ENCODE data around the gene DAP. TPM values are rescaled to one million over a fixed set of nuclear protein-coding genes. Genes with fewer than 3 reads are reported as not detected.

The DAP gene
- polyA plus RNA-seq, 2 donors, result 20.0 to 27.7 TPM

DNA sequence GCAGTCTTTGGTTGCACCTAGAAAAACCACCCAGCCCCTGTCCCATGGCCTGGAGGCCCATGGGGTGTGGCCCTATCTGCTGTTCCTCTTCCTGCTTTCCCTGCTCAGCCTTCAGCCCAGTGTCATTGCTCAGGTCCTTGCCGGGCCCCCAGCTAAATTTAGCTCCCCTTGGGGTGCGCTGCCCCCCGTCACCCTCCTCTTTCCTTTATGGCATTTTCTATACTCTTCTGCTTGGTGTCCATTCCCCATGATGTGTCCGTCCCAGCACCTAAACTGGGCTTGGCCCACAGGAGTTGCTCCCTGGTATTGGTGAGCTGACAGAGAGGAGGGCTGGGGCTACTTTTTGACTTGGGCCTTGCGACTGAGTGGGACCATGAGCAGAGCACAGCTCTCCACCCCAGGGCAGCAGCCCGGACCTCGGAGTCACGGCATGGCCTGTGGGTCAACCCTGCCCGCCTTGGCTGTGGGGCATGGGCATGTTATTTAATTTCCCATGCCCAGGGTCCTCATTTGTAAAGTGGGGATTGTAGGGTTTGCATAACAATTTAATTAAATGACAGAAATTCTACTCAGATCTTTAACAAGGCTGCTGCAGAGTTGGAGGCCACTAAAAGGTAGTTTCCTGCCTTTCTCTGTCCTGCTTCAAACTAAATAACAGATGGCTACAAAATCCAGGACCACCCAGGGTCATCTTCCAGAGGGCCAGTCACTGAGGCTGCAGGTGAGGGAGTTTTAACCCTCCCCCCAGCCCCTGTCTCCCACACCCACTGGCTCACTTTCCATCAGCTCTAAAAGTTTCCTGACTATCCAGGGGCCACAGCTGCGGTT lies 98.2 kb downstream of the DAP start:
- H3K36me3 ChIP-seq (ENCODE audit: control insufficient read depth in 2 of 2, insufficient read depth in 2 of 2, low read length in 1 of 2), result no peaks in the 10 kb centered on the region
- H3K9me3 ChIP-seq (ENCODE audit: control insufficient read depth in 2 of 2, insufficient read depth in 1 of 2, low read depth in 1 of 2, low read length in 1 of 2), result no peaks in the 10 kb centered on the region
- no peak overlapping the region for H3K4me3 ChIP-seq (ENCODE audit: low read depth in 1 of 2, low read length in 2 of 2)
- 86 to 91% methylated on average over 10 of the region's 10 CpGs for WGBS, 2 donors
- peaks cover 5% of the 10 kb centered on the region in 2 donors for H3K4me1 ChIP-seq (ENCODE audit: control insufficient read depth in 2 of 2, insufficient read depth in 2 of 2, low read length in 1 of 2)
- H3K27me3 ChIP-seq (ENCODE audit: control insufficient read depth in 1 of 2, insufficient read depth in 2 of 2, low read length in 2 of 2), result no peaks in the 10 kb centered on the region
- H3K27ac ChIP-seq (ENCODE audit: low read depth in 2 of 2, low read length in 1 of 2), result no peak overlapping the region

DNA sequence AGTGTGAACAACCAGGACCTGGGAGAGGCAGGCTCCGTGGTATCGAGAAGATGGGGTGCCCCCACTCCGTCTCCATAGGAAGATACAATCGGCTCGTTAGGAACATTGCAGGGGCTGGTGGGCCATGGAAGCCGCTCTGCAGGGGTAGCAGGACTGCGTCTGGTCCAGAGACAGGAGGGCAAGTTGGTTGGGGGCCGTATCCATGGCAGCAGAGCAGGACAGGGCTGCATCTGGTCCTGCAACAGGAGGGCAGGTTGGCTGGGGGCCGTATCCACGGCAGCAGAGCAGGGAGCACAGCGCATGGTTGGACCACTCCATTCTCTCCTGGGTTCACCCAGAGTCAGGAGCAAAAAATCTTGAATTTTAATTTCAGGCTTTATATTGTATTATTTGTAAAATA lies 99.0 kb downstream of the DAP start:
- no peak overlapping the region for H3K27ac ChIP-seq (ENCODE audit: low read depth in 2 of 2, low read length in 1 of 2)
- no peaks in the 10 kb centered on the region for H3K36me3 ChIP-seq (ENCODE audit: control insufficient read depth in 2 of 2, insufficient read depth in 2 of 2, low read length in 1 of 2)
- H3K4me1 ChIP-seq (ENCODE audit: control insufficient read depth in 2 of 2, insufficient read depth in 2 of 2, low read length in 1 of 2), result peaks cover 5% of the 10 kb centered on the region in 2 donors
- H3K27me3 ChIP-seq (ENCODE audit: control insufficient read depth in 1 of 2, insufficient read depth in 2 of 2, low read length in 2 of 2), result no peaks in the 10 kb centered on the region
- WGBS, 2 donors, result 95% methylated on average over 11 of the region's 11 CpGs
- no peaks in the 10 kb centered on the region for H3K9me3 ChIP-seq (ENCODE audit: control insufficient read depth in 2 of 2, insufficient read depth in 1 of 2, low read depth in 1 of 2, low read length in 1 of 2)
- no peak overlapping the region for H3K4me3 ChIP-seq (ENCODE audit: low read depth in 1 of 2, low read length in 2 of 2)

DNA sequence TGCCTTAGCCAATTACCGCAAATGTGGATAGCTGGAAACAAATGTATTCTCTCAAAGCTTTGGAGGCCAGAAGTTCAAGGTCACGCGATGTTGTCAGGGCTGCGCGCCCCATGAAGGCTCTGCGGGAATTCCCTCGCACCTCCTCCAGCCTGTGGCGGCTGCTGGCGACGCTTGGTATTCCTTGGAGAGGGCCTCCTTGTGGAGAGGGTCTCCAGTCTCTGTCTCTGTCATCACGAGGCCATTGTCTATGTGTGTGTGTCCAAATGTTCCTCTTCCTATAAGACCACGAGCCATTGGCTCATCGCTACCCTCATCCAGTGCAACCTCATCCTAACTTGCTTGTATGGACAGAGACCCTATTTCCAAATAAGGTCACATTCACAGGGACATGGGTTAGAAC lies 99.6 kb downstream of the DAP start:
- Histone ChIP-seq H3K9me3 (ENCODE audit: control insufficient read depth in 2 of 2, insufficient read depth in 1 of 2, low read depth in 1 of 2, low read length in 1 of 2) (no peaks in the 10 kb centered on the region), H3K4me3 (ENCODE audit: low read depth in 1 of 2, low read length in 2 of 2) (no peak overlapping the region), H3K27me3 (ENCODE audit: control insufficient read depth in 1 of 2, insufficient read depth in 2 of 2, low read length in 2 of 2) (no peaks in the 10 kb centered on the region), H3K4me1 (ENCODE audit: control insufficient read depth in 2 of 2, insufficient read depth in 2 of 2, low read length in 1 of 2) (peaks cover 5% of the 10 kb centered on the region in 2 donors), H3K36me3 (ENCODE audit: control insufficient read depth in 2 of 2, insufficient read depth in 2 of 2, low read length in 1 of 2) (no peaks in the 10 kb centered on the region), H3K27ac (ENCODE audit: low read depth in 2 of 2, low read length in 1 of 2) (no peak overlapping the region)
- 89 to 97% methylated on average over 13 of the region's 13 CpGs for WGBS, 2 donors

DNA sequence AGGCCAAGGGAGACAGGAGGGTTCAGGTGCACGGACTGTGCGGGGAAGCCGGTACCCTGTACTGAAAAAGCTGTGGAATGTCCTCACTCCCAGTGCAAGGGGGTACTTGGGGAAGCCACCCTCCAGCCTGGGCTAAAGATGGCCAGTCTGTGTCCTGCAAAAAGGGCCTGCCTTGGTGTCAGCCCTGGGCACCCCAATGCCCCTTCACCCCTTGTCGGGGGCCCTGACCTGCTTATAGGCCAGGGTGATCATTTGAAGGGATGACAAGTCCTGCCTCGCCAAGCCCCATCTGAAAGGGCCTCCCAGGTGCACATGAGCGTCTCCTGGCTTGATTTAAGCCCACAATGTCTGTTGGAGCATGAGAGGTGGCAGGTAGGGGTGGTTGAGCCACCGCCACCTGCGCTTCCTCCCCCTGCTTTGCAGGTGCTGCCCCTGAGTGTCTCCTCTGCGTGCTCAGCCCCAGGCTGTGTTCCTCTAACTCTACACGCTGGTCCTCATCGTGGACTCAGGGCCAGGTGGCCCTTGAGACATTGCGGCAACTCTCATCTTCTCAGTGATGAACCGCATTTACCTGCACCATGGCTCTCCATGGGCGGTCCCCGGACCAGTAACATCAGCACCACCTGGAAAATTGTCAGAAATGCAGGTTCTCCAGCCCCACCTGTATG lies 100.2 kb downstream of the DAP start:
- Histone ChIP-seq H3K4me1 (ENCODE audit: control insufficient read depth in 2 of 2, insufficient read depth in 2 of 2, low read length in 1 of 2) (peaks cover 5% of the 10 kb centered on the region in 2 donors), H3K27ac (ENCODE audit: low read depth in 2 of 2, low read length in 1 of 2) (no peak overlapping the region), H3K27me3 (ENCODE audit: control insufficient read depth in 1 of 2, insufficient read depth in 2 of 2, low read length in 2 of 2) (no peaks in the 10 kb centered on the region), H3K9me3 (ENCODE audit: control insufficient read depth in 2 of 2, insufficient read depth in 1 of 2, low read depth in 1 of 2, low read length in 1 of 2) (no peaks in the 10 kb centered on the region), H3K4me3 (ENCODE audit: low read depth in 1 of 2, low read length in 2 of 2) (no peak overlapping the region), H3K36me3 (ENCODE audit: control insufficient read depth in 2 of 2, insufficient read depth in 2 of 2, low read length in 1 of 2) (no peaks in the 10 kb centered on the region)
- WGBS, 2 donors, result 90 to 93% methylated on average over 14 to 15 of the region's 15 CpGs

DNA sequence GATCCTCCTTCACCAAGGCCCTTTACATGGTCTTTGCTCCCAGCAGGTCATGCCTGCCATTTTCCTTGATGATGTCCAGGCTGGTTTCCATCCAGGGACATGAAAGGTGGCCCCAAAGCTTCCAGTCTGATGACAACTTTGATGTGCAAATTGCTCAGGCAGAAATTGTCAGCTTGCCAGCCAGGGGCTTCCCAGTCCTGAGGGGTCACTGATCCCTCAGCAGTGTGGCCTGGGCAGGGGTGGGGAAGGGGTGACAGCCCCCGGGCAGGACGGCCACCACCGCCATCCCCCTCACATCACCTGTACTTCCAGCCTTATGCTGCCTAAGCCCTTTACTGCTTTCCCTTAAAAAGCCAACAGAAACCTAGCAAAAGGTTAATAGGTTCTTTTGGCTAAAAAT lies 100.9 kb downstream of the DAP start:
- no peaks in the 10 kb centered on the region for H3K36me3 ChIP-seq (ENCODE audit: control insufficient read depth in 2 of 2, insufficient read depth in 2 of 2, low read length in 1 of 2)
- H3K27ac ChIP-seq (ENCODE audit: low read depth in 2 of 2, low read length in 1 of 2), result no peak overlapping the region
- H3K9me3 ChIP-seq (ENCODE audit: control insufficient read depth in 2 of 2, insufficient read depth in 1 of 2, low read depth in 1 of 2, low read length in 1 of 2), result no peaks in the 10 kb centered on the region
- peaks cover 5% of the 10 kb centered on the region in 2 donors for H3K4me1 ChIP-seq (ENCODE audit: control insufficient read depth in 2 of 2, insufficient read depth in 2 of 2, low read length in 1 of 2)
- H3K27me3 ChIP-seq (ENCODE audit: control insufficient read depth in 1 of 2, insufficient read depth in 2 of 2, low read length in 2 of 2), result no peaks in the 10 kb centered on the region
- H3K4me3 ChIP-seq (ENCODE audit: low read depth in 1 of 2, low read length in 2 of 2), result no peak overlapping the region
- 89% methylated on average over 3 of the region's 3 CpGs for WGBS, 2 donors

DNA sequence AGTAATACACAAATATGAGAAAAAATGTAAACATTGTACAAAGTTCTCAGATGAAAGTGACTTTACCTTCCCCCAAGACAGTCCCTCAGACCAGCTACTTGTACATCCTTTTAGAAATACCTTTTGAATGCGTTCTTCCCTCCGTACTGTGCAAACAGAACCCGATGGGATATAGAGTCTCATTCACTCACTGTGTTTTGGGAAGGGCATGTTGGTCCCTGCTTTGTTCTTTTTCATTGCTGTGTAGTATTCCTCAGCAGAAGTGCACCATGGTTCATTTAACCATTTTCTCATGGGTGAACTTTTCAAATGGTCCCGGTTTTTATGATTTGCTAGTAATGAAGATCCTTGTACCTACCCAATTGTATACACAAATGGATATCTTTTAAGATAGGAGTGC lies 102.8 kb downstream of the DAP start:
- Histone ChIP-seq H3K4me3 (ENCODE audit: low read depth in 1 of 2, low read length in 2 of 2) (no peak overlapping the region), H3K27ac (ENCODE audit: low read depth in 2 of 2, low read length in 1 of 2) (no peak overlapping the region), H3K36me3 (ENCODE audit: control insufficient read depth in 2 of 2, insufficient read depth in 2 of 2, low read length in 1 of 2) (no peaks in the 10 kb centered on the region), H3K4me1 (ENCODE audit: control insufficient read depth in 2 of 2, insufficient read depth in 2 of 2, low read length in 1 of 2) (no peaks in the 10 kb centered on the region), H3K27me3 (ENCODE audit: control insufficient read depth in 1 of 2, insufficient read depth in 2 of 2, low read length in 2 of 2) (no peaks in the 10 kb centered on the region), H3K9me3 (ENCODE audit: control insufficient read depth in 2 of 2, insufficient read depth in 1 of 2, low read depth in 1 of 2, low read length in 1 of 2) (no peaks in the 10 kb centered on the region)
- 85 to 93% methylated on average over 4 of the region's 4 CpGs for WGBS, 2 donors

DNA sequence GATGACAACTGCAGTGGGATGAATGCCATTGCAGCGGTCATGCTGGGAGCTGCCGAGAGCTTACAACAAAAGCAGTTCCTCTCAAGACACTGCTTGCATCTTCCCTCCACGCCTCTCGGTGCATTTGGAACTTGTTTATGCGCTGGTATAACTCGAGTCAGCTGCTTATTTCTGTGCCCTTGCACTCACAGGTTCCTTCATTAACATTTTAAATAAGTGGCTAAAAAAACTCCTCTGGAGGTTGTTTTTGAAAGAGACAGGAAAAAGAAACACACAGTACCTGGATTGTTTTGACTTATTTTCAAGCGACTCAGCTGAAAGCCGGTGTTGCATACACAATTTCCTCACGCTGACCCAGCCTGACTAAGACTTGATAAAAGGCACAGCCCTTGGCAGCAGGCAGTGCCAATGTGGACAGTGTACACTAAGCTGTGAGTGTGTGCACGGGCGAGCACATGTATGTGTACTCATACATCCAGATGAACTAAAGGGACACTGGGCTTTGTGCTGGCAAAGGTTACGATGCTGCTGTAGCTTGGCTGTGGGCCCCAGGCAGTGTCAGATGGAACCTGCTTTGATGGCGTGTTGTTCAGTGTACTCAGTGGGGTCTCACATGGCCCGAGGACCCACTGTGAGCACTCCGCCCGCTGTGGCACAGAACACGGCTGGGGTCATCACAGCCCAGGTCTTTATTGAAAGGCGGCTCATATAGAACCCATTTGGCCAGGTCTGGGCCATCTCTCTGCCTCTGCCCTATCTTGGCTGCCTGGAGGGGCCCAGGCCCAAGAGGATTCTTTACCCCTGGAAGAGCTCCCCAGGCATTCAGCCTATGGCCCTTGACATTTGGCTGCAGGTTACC lies 104.8 kb downstream of the DAP start:
- H3K27ac ChIP-seq (ENCODE audit: low read depth in 2 of 2, low read length in 1 of 2), result no peak overlapping the region
- H3K27me3 ChIP-seq (ENCODE audit: control insufficient read depth in 1 of 2, insufficient read depth in 2 of 2, low read length in 2 of 2), result no peaks in the 10 kb centered on the region
- peaks cover 0 to 2% of the 10 kb centered on the region in 2 donors for H3K4me1 ChIP-seq (ENCODE audit: control insufficient read depth in 2 of 2, insufficient read depth in 2 of 2, low read length in 1 of 2)
- H3K9me3 ChIP-seq (ENCODE audit: control insufficient read depth in 2 of 2, insufficient read depth in 1 of 2, low read depth in 1 of 2, low read length in 1 of 2), result no peaks in the 10 kb centered on the region
- WGBS, 2 donors, result 66 to 73% methylated on average over 18 of the region's 18 CpGs
- peaks cover 0 to 3% of the 10 kb centered on the region in 2 donors for H3K36me3 ChIP-seq (ENCODE audit: control insufficient read depth in 2 of 2, insufficient read depth in 2 of 2, low read length in 1 of 2)
- H3K4me3 ChIP-seq (ENCODE audit: low read depth in 1 of 2, low read length in 2 of 2), result no peak overlapping the region

DNA sequence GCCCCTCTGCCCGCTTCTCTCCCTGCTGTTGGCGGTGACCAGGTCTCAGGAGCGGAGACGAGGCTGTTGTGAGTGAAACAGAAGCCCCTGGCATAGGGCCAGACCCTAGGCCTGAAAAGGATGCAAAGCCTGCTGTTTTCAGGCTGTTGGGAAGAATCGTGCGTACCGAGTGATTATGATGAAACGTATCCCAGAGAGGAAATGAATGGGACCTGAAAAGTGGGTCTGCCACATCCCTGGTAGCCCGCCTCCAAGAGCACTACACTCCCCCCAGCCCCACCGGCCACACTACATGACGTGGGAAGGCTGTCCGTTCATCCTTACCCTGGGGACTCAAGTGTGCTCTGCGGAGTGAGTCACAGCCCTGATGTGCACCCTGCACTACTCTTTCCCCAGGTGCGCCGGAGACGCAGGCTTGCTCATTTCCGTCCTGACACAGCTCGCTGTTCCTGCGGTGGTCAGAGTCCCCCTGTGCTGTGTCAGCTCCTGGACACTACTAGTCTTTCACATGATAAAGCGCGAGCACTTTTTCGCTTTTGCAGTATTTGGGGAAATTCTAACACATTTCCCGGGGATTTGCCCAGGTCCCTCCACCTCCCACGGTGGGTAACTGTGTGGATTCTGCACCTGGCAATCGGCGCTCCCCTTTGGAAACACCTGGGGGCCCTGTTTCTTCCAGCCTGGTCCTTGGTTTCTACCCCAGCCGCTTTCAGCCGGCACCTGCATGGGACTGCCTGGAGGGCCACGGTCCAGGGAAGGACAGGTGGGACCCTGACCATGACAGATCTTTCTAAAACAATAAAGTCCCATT lies 105.7 kb downstream of the DAP start:
- WGBS, 2 donors, result 80 to 84% methylated on average over 29 of the region's 29 CpGs
- Histone ChIP-seq H3K4me1 (ENCODE audit: control insufficient read depth in 2 of 2, insufficient read depth in 2 of 2, low read length in 1 of 2) (peaks cover 0 to 2% of the 10 kb centered on the region in 2 donors), H3K27me3 (ENCODE audit: control insufficient read depth in 1 of 2, insufficient read depth in 2 of 2, low read length in 2 of 2) (no peaks in the 10 kb centered on the region), H3K27ac (ENCODE audit: low read depth in 2 of 2, low read length in 1 of 2) (no peak overlapping the region), H3K4me3 (ENCODE audit: low read depth in 1 of 2, low read length in 2 of 2) (no peak overlapping the region), H3K9me3 (ENCODE audit: control insufficient read depth in 2 of 2, insufficient read depth in 1 of 2, low read depth in 1 of 2, low read length in 1 of 2) (no peaks in the 10 kb centered on the region), H3K36me3 (ENCODE audit: control insufficient read depth in 2 of 2, insufficient read depth in 2 of 2, low read length in 1 of 2) (peaks cover 0 to 3% of the 10 kb centered on the region in 2 donors)

DNA sequence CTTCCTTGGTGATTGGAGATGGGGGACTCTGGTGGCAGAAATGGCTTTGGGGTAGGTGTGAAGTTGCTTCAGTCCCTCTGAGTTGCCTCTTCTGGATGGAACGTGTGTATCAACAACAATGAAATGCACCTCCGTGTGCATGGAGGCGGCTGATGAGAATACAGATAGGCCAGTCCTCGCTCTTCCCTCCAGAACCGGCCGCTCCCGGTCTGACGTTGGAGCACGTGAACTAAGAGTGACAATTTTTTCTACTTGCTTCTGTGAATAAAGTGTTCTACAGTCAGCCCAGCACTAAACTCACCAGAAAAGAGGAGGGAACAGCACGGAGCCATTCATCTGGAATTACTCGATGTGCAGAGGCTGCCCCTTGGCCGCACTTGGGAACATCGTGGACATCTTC lies 106.5 kb downstream of the DAP start:
- Histone ChIP-seq H3K4me3 (ENCODE audit: low read depth in 1 of 2, low read length in 2 of 2) (no peak overlapping the region), H3K36me3 (ENCODE audit: control insufficient read depth in 2 of 2, insufficient read depth in 2 of 2, low read length in 1 of 2) (peaks cover 0 to 3% of the 10 kb centered on the region in 2 donors), H3K4me1 (ENCODE audit: control insufficient read depth in 2 of 2, insufficient read depth in 2 of 2, low read length in 1 of 2) (peaks cover 0 to 2% of the 10 kb centered on the region in 2 donors), H3K27ac (ENCODE audit: low read depth in 2 of 2, low read length in 1 of 2) (no peak overlapping the region), H3K9me3 (ENCODE audit: control insufficient read depth in 2 of 2, insufficient read depth in 1 of 2, low read depth in 1 of 2, low read length in 1 of 2) (no peaks in the 10 kb centered on the region), H3K27me3 (ENCODE audit: control insufficient read depth in 1 of 2, insufficient read depth in 2 of 2, low read length in 2 of 2) (no peaks in the 10 kb centered on the region)
- WGBS, 2 donors, result 93 to 95% methylated on average over 13 of the region's 13 CpGs
